Subcutaneous abdominal adipose tissue (tissue), 5 donors: Measurements from ENCODE around the gene NKD2.

ENCODE experiments used
- H3K27ac ChIP-seq: one replicate; pipeline ENCODE4 v1.7.0; 2013; ENCODE audit warnings: low read depth, mild to moderate bottlenecking, inconsistent platforms, low read length, moderate library complexity
- H3K27me3 ChIP-seq, 5 donors: one replicate each; pipeline ENCODE4 v1.7.0; 2013; ENCODE audit warnings: low read length in 5 of 5, inconsistent platforms in 1 of 5; ENCODE audit not compliant: control insufficient read depth in 5 of 5, insufficient read depth in 4 of 5
- H3K36me3 ChIP-seq, 5 donors: one replicate each; pipeline ENCODE4 v1.7.0; 2013; ENCODE audit warnings: low read length in 5 of 5; ENCODE audit not compliant: control insufficient read depth in 5 of 5, insufficient read depth in 5 of 5
- H3K4me1 ChIP-seq, 5 donors: one replicate each; pipeline ENCODE4 v1.7.0; 2013; ENCODE audit warnings: low read length in 5 of 5, mild to moderate bottlenecking in 3 of 5, moderate library complexity in 1 of 5; ENCODE audit not compliant: control insufficient read depth in 5 of 5, insufficient read depth in 5 of 5
- H3K4me3 ChIP-seq, 5 donors: one replicate each; pipeline ENCODE4 v1.7.0; 2013; ENCODE audit warnings: low read length in 5 of 5, low read depth in 1 of 5
- H3K9ac ChIP-seq, 5 donors: one replicate each; pipeline ENCODE4 v1.7.0; 2013; ENCODE audit warnings: low read length in 5 of 5, mild to moderate bottlenecking in 4 of 5, moderate library complexity in 3 of 5
- H3K9me3 ChIP-seq, 5 donors: one replicate each; pipeline ENCODE4 v1.7.0; 2013; ENCODE audit warnings: low read length in 5 of 5; ENCODE audit not compliant: control insufficient read depth in 5 of 5
- donor health status: healthy.
- donor health status: healthy.
- donor health status: healthy.
- donor health status: healthy.
- donor health status: healthy.

Gene NKD2

DNA sequence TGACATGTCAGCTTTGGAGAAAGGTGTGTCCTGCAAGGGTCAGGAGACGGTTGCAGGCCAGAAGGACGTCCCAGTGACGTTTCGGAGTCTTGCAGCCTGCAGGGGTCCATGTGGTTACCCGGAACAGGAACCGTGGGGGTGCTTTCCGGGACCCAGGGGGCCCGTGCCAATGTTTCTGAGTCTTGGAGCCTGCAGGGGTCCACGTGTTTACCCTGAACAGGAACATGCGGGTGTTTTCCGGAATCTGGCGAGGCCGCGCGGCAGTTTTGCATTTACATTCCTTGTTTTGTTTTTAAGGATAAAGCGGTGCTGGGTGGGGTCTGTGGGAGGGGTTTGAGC lies 30.6 kb downstream of the NKD2 start:
- no peak overlapping the region for H3K27ac ChIP-seq
- H3K27me3 ChIP-seq, result peaks cover 0 to 11% (median 0%) of the 10 kb centered on the region in 5 donors
- H3K36me3 ChIP-seq, result no peaks in the 10 kb centered on the region
- no peaks in the 10 kb centered on the region for H3K9me3 ChIP-seq
- no peak overlapping the region for H3K4me3 ChIP-seq
- H3K4me1 ChIP-seq, result peaks cover 0 to 26% (median 0%) of the 10 kb centered on the region in 5 donors
- no peak overlapping the region for H3K9ac ChIP-seq

DNA sequence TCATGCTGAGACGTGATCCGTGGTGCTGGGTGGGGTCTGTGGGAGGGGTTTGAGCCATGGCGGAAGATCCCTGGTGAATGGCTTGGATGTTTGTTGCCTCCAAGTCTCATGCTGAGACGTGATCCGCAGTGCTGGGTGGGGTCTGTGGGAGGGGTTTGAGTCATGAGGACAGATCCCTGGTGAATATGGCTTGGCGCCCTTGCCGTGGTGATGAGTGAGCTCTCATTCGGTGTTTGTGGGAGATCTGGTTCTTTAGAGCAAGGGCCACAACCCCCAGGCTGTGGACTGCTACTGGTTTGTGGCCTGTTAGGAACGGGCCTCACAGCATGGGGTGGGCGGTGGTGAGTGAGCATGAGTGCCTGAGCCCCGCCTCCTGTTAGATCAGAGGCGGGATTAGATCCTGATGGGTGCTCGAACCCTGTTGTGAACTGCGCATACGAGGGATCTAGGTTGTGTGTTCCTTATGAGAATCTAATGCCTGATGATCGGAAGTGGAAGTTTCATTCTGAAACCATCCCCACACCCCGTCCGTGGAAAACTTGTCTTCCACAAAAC lies 31.2 kb downstream of the NKD2 start:
- no peak overlapping the region for H3K27ac ChIP-seq
- peaks cover 0 to 32% (median 0%) of the 10 kb centered on the region in 5 donors for H3K4me1 ChIP-seq
- peaks cover 0 to under 1% (median 0%) of the 10 kb centered on the region in 5 donors for H3K9me3 ChIP-seq
- H3K36me3 ChIP-seq, result no peaks in the 10 kb centered on the region
- H3K9ac ChIP-seq, result no peak overlapping the region
- H3K27me3 ChIP-seq, result peaks cover 0 to 14% (median 0%) of the 10 kb centered on the region in 5 donors
- no peak overlapping the region for H3K4me3 ChIP-seq

DNA sequence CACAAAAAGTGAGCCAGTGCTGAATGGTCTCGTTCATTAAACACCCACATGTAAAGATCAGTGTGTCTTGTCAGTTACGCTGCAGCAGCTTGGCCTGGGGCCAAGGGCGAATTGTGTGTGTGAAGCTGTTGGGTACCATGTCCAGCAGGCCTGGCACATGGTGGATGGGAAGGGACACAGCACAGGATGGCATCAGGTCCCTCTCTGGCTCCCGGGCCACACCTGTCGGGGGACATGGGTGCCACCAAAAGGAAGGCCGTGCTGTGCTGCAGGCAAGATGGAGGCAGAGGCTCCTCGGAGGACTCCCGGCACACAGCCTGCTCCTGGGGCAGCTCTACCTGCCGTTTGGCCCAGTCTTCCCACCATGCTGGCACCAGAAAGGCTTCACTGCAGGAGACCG lies 32.0 kb downstream of the NKD2 start:
- no peak overlapping the region for H3K4me3 ChIP-seq
- H3K9ac ChIP-seq, result no peak overlapping the region
- H3K36me3 ChIP-seq, result no peaks in the 10 kb centered on the region
- no peak overlapping the region for H3K27ac ChIP-seq
- H3K4me1 ChIP-seq, result peaks cover 0 to 38% (median 0%) of the 10 kb centered on the region in 5 donors
- peaks cover 0 to 16% (median 0%) of the 10 kb centered on the region in 5 donors for H3K27me3 ChIP-seq
- peaks cover 0 to 3% (median 0%) of the 10 kb centered on the region in 5 donors for H3K9me3 ChIP-seq

DNA sequence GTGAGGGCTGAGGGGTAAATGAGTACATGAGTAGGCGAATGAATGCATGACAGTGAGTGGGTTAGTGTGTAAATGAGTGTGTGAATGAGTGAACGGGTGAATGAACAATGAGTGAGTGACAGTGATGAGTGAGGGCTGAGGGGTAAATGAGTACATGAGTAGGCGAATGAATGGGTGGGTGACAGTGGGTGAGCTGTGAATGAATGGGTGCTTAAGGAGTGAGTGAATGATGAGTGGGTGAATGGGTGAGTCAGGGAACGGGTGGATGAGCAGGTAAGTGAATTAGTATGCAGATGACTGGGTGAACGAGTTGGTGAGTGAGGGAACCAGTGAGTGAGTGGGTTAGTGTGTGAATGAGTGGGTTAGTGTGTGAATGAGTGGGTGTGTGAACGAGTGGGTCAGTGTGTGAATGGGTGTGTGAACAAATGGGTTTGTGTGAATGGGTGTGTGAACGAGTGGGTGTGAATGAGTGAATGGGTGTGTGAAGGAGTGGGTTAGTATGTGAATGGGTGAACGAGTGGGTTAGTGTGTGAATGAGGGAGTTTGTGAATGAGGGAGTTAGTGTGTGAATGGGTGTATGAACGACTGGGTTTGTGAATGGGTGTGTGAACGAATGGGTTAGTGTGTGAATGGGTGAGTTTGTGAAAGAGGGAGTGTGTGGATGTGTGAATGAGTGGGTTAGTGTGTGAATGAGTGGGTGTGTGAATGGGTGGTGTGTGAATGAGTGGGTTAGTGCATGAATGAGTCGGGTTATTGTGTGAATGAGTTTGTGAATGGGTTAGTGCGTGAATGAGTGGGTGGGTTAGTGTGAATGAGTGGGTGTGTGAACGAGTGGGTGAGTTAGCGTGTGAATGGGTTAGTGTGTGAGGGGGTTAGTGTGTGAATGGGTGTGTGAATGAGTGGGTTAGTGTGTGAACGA lies 32.9 kb downstream of the NKD2 start:
- H3K27ac ChIP-seq, result no peak overlapping the region
- H3K27me3 ChIP-seq, result peaks cover 0 to 16% (median 0%) of the 10 kb centered on the region in 5 donors
- H3K4me1 ChIP-seq, result peaks cover 0 to 45% (median 0%) of the 10 kb centered on the region in 5 donors
- no peaks in the 10 kb centered on the region for H3K36me3 ChIP-seq
- H3K9ac ChIP-seq, result peak overlapping the region in 1 of 5 donors; percentile 50
- H3K9me3 ChIP-seq, result peaks cover 0 to 3% (median 0%) of the 10 kb centered on the region in 5 donors
- no peak overlapping the region for H3K4me3 ChIP-seq

DNA sequence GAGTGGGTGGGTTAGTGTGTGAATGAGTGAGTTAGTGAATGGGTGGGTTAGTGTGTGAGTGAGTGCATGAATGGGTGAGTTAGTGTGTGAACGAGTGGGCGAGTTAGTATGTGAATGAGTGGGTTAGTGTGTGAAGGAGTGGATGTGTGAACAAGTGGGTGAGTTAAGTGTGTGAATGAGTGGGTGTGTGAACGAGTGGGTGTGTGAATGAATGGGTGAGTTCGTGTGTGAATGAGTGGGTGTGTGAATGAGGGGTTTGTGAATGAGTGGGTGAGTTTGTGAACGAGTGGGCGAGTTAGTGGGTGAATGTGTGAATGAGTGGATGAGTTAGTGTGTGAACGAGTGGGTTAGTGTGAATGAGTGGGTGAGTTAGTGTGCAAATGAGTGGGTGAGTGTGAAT lies 34.0 kb downstream of the NKD2 start:
- no peak overlapping the region for H3K27ac ChIP-seq
- peaks cover 0 to 18% (median 0%) of the 10 kb centered on the region in 5 donors for H3K27me3 ChIP-seq
- H3K36me3 ChIP-seq, result no peaks in the 10 kb centered on the region
- H3K4me1 ChIP-seq, result peaks cover 0 to 55% (median 0%) of the 10 kb centered on the region in 5 donors
- H3K9me3 ChIP-seq, result peaks cover 0 to 3% (median 0%) of the 10 kb centered on the region in 5 donors
- peak overlapping the region in 1 of 5 donors; percentile 50 for H3K9ac ChIP-seq
- H3K4me3 ChIP-seq, result no peak overlapping the region

DNA sequence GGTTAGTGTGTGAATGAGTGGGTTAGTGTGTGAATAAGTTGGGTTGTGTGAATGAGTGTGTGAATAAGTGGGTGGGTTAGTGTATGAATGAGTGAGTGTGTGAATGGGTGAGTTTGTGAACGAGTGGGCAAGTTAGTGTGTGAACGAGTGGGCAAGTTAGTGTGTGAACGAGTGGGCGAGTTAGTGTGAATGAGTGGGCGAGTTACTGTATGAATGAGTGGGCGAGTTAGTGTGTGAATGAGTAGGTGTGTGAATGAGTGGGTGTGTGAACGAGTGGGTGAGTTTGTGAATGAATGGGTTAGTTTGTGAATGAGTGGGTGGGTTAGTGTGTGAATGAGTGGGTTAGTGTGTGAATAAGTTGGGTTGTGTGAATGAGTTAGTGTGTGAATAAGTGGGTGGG lies 34.7 kb downstream of the NKD2 start:
- Histone ChIP-seq H3K4me3 (no peak overlapping the region), H3K27ac (no peak overlapping the region), H3K27me3 (peaks cover 0 to 24% (median 0%) of the 10 kb centered on the region in 5 donors), H3K9ac (peak overlapping the region in 1 of 5 donors; percentile 91), H3K4me1 (peaks cover 0 to 62% (median 0%) of the 10 kb centered on the region in 5 donors), H3K36me3 (no peaks in the 10 kb centered on the region), H3K9me3 (peaks cover 0 to 3% (median 0%) of the 10 kb centered on the region in 5 donors)

DNA sequence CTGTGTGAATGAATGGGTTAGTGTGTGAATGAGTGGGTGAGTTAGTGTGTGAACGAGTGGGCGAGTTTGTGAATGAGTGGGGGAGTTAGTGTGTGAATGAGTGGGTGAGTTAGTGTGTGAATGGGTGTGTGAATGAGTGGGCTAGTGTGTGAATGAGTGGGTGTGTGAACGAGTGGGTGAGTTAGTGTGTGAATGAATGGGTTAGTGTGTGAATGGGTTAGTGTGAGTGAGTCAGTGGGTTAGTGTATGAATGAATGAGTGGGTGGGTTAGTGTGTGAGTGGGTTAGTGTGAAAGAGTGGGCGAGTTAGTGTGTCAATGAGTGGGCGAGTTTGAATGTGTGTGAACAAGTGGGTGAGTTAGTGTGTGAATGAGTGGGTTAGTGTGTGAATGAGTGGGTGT lies 35.5 kb downstream of the NKD2 start:
- Histone ChIP-seq H3K27ac (no peak overlapping the region), H3K36me3 (no peaks in the 10 kb centered on the region), H3K9ac (peak overlapping the region in 1 of 5 donors; percentile 91), H3K4me3 (no peak overlapping the region), H3K27me3 (peaks cover 0 to 24% (median 0%) of the 10 kb centered on the region in 5 donors), H3K4me1 (peaks cover 0 to 66% (median 0%) of the 10 kb centered on the region in 5 donors), H3K9me3 (peaks cover 0 to 3% (median 0%) of the 10 kb centered on the region in 5 donors)

DNA sequence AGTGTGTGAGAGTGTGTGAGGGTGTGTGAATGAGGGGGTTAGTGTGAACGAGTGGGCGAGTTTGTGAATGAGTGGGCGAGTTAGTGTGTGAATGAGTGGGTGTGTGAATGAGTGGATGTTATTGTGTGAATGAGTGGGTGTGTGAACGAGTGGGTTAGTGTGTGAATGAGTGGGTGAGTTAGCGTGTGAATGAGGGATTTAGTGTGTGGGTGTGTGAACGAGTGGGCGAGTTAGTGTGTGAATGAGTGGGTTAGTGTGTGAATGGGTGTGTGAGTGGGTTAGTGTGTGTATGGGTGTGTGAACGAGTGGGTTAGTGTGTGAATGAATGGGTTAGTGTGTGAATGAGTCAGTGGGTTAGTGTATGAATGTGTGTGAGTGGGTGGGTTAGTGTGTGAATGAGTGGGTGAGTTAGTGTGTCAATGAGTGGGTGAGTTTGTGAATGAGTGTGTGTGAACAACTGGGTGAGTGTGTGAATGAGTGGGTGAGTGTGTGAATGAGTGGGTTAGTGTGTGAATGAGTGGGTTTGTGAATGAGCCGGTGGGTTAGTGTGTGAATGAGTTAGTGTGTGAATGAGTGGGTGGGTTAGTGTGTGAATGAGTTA lies 37.5 kb downstream of the NKD2 start:
- H3K9ac ChIP-seq, result peak overlapping the region in 1 of 5 donors; percentile 87
- H3K4me3 ChIP-seq, result no peak overlapping the region
- peaks cover 0 to 66% (median 0%) of the 10 kb centered on the region in 5 donors for H3K4me1 ChIP-seq
- H3K27me3 ChIP-seq, result peaks cover 0 to 24% (median 0%) of the 10 kb centered on the region in 5 donors
- H3K9me3 ChIP-seq, result peaks cover 0 to 3% (median 0%) of the 10 kb centered on the region in 5 donors
- H3K36me3 ChIP-seq, result peaks cover 0 to 11% (median 7%) of the 10 kb centered on the region in 5 donors
- H3K27ac ChIP-seq, result no peak overlapping the region

DNA sequence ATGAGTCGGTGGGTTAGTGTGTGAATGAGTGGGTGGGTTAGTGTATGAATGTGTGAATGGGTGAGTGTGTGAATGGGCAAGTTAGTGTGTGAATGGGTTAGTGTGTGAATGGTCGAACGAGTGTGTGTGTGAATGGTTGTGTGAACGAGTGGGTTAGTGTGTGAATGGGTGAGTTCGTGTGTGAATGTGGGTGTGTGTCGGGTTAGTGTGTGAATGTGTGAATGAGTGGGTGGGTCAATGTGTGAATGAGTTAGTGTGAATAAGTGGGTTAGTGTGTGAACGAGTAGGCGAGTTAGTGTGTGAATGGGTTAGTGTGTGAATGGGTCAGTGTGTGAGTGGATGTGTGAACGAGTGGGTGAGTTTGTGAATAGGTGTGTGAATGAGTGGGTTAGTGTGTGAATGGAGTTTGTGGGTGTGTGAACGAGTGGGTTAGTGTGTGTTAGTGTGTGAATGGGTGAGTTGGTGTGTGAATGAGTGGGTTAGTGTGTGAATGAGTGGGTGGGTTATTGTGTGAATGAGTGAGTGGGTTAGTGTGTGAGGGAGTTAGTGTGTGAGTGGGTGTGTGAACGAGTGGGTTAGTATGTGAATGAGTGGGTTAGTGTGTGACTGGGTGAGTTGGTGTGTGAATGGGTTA lies 38.8 kb downstream of the NKD2 start:
- Histone ChIP-seq H3K9me3 (peaks cover 0 to 3% (median 0%) of the 10 kb centered on the region in 5 donors), H3K36me3 (peaks cover 0 to 25% (median 21%) of the 10 kb centered on the region in 5 donors), H3K27me3 (peaks cover 0 to 16% (median 0%) of the 10 kb centered on the region in 5 donors), H3K4me1 (peaks cover 0 to 55% (median 0%) of the 10 kb centered on the region in 5 donors), H3K9ac (peak overlapping the region in 1 of 5 donors; percentile 5), H3K4me3 (no peak overlapping the region), H3K27ac (no peak overlapping the region)
